Glomerular visceral epithelial cell (primary cell): Measurements from ENCODE around the gene SDCCAG8.

ENCODE experiments used
- DNase-seq: peaks from one replicate; pipeline ENCODE4 v3.0.0-alpha.2; 2016; ENCODE audit errors: extremely low spot score

The SDCCAG8 gene

GRCh38 chr1:243390162-243390791, 134.4 kb downstream of the SDCCAG8 start:
- DNase-seq, result no peak

GRCh38 chr1:243391355-243391754, 135.5 kb downstream of the SDCCAG8 start:
- DNase-seq, result no peak

GRCh38 chr1:243393096-243393495, 137.3 kb downstream of the SDCCAG8 start:
- DNase-seq, result no peak

- no peak for DNase-seq
Measured at GRCh38 chr1:243394066-243394465, 138.2 kb downstream of the SDCCAG8 start.

GRCh38 chr1:243394601-243395464, 139.0 kb downstream of the SDCCAG8 start:
- no peak for DNase-seq

GRCh38 chr1:243396424-243396823, 140.6 kb downstream of the SDCCAG8 start:
- DNase-seq, result no peak

GRCh38 chr1:243396876-243397275, 141.0 kb downstream of the SDCCAG8 start:
- no peak for DNase-seq

- no peak for DNase-seq
Measured at GRCh38 chr1:243397613-243398321, 141.9 kb downstream of the SDCCAG8 start.

GRCh38 chr1:243399561-243400155, 143.8 kb downstream of the SDCCAG8 start:
- no peak for DNase-seq

GRCh38 chr1:243402868-243403267, 147.0 kb downstream of the SDCCAG8 start:
- no peak for DNase-seq

- DNase-seq, result no peak
Measured at GRCh38 chr1:243406424-243406823, 150.6 kb downstream of the SDCCAG8 start.

GRCh38 chr1:243407284-243408018, 151.6 kb downstream of the SDCCAG8 start:
- DNase-seq, result peak; percentile 4

GRCh38 chr1:243408479-243408878, 152.6 kb downstream of the SDCCAG8 start:
- DNase-seq, result no peak

- no peak for DNase-seq
Measured at GRCh38 chr1:243409284-243409683, 153.4 kb downstream of the SDCCAG8 start.

- DNase-seq, result no peak
Measured at GRCh38 chr1:243411472-243411871, 155.6 kb downstream of the SDCCAG8 start.

- DNase-seq, result no peak
Measured at GRCh38 chr1:243413431-243414151, 157.8 kb downstream of the SDCCAG8 start.

- no peak for DNase-seq
Measured at GRCh38 chr1:243414152-243414494, 158.3 kb downstream of the SDCCAG8 start.

- no peak for DNase-seq
Measured at GRCh38 chr1:243415663-243416408, 160.0 kb downstream of the SDCCAG8 start.

GRCh38 chr1:243416495-243416894, 160.7 kb downstream of the SDCCAG8 start:
- no peak for DNase-seq
